Calu3 (cell line): ENCODE results near the gene CERS4. TPM values are rescaled to one million over a fixed set of nuclear protein-coding genes. Genes with fewer than 3 reads are reported as not detected.
"Not testable (repeated sequence)": the region's sequence is repeated elsewhere in the genome, so short reads cannot be mapped to it uniquely, and the experiment has no call there.

Experiments
- BruUV-seq: library from RNA; stranded (reverse); fragments of 400-500 nt; replicated peaks from 2 replicates; lab custom pipeline; 2021; lab: Mats Ljungman, UMichigan
- CTCF ChIA-PET: fragments of 300-600 bp; sonication (Branson Sonifier 250); formaldehyde crosslinking; loops from one replicate; lab custom pipeline; 2022; ENCODE audit warnings: antibody characterized with exemption; lab: Charles Lee
- DNase-seq: peaks from one replicate; pipeline ENCODE4 v3.0.0; 2022
- H3K27ac Mint-ChIP-seq: one replicate; pipeline ENCODE4 v1.8.0; 2022; ENCODE audit warnings: mixed read lengths; ENCODE audit not compliant: unreplicated experiment
- H3K27me3 Mint-ChIP-seq: one replicate; pipeline ENCODE4 v1.8.0; 2022; ENCODE audit warnings: mixed read lengths; ENCODE audit not compliant: unreplicated experiment
- H3K36me3 Mint-ChIP-seq: one replicate; pipeline ENCODE4 v1.8.0; 2022; ENCODE audit warnings: mild to moderate bottlenecking, moderate library complexity, mixed read lengths; ENCODE audit not compliant: insufficient read depth, unreplicated experiment
- H3K4me1 Mint-ChIP-seq: one replicate; pipeline ENCODE4 v1.8.0; 2022; ENCODE audit warnings: mild to moderate bottlenecking, low read depth, mixed read lengths; ENCODE audit not compliant: unreplicated experiment
- H3K4me3 Mint-ChIP-seq: one replicate; pipeline ENCODE4 v1.8.0; 2022; ENCODE audit warnings: mild to moderate bottlenecking, low read depth, moderate library complexity, mixed read lengths; ENCODE audit not compliant: unreplicated experiment
- H3K9me3 Mint-ChIP-seq: one replicate; pipeline ENCODE4 v1.8.0; 2022; ENCODE audit warnings: low read depth, mixed read lengths; ENCODE audit not compliant: unreplicated experiment
- intact Hi-C: fragments of 100-400 bp; cut with micrococcal nuclease; formaldehyde crosslinking; loops from one replicate; pipeline ENCODE4 v1.10.0; 2022; ENCODE audit not compliant: unreplicated experiment
- total RNA-seq: library from RNA; stranded (reverse); gene quantifications from 2 replicates; pipeline ENCODE4 v1.2.3, GENCODE V29; 2022
- TF ChIP-seq, protein P1 (sequence below): fragments of 200-600 bp; IDR thresholded peaks from one replicate; pipeline ENCODE4 v1.8.0; 2022; ENCODE audit warnings: antibody characterized with exemption; ENCODE audit not compliant: unreplicated experiment

Gene CERS4
- total RNA-seq, 1 experiment from 2014 or later, result 13.4 TPM

GRCh38 chr19:8185343-8186068 lies 23.7 kb upstream of the CERS4 start:
- CTCF ChIA-PET, result interaction anchor here (0.7 kb wide), 1 partner anchor 488 kb away, joined by 3 read pairs; no protein-coding TSS in a partner anchor
- Mint-ChIP-seq H3K4me3 (no peak overlapping the region), H3K4me1 (no peaks in the 10 kb centered on the region), H3K36me3 (no peaks in the 10 kb centered on the region), H3K27ac (no peak overlapping the region), H3K9me3 (no peaks in the 10 kb centered on the region), H3K27me3 (no peaks in the 10 kb centered on the region)
- no peak for DNase-seq
- intact Hi-C loops, result no loop called here
- no TSS peak for BruUV-seq
- TF ChIP-seq, protein P1, sequence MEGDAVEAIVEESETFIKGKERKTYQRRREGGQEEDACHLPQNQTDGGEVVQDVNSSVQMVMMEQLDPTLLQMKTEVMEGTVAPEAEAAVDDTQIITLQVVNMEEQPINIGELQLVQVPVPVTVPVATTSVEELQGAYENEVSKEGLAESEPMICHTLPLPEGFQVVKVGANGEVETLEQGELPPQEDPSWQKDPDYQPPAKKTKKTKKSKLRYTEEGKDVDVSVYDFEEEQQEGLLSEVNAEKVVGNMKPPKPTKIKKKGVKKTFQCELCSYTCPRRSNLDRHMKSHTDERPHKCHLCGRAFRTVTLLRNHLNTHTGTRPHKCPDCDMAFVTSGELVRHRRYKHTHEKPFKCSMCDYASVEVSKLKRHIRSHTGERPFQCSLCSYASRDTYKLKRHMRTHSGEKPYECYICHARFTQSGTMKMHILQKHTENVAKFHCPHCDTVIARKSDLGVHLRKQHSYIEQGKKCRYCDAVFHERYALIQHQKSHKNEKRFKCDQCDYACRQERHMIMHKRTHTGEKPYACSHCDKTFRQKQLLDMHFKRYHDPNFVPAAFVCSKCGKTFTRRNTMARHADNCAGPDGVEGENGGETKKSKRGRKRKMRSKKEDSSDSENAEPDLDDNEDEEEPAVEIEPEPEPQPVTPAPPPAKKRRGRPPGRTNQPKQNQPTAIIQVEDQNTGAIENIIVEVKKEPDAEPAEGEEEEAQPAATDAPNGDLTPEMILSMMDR, result no peak

GRCh38 chr19:8192221-8192820 lies 16.8 kb upstream of the CERS4 start:
- H3K4me3 Mint-ChIP-seq, result no peak overlapping the region
- H3K27me3 Mint-ChIP-seq, result peaks cover 36% of the 10 kb centered on the region
- no peak overlapping the region for H3K27ac Mint-ChIP-seq
- H3K4me1 Mint-ChIP-seq, result no peaks in the 10 kb centered on the region
- intact Hi-C loops, result no loop called here
- DNase-seq, result no peak
- no TSS peak for BruUV-seq
- H3K9me3 Mint-ChIP-seq, result no peaks in the 10 kb centered on the region
- CTCF ChIA-PET, result no interaction called here
- H3K36me3 Mint-ChIP-seq, result peaks cover 5% of the 10 kb centered on the region
- TF ChIP-seq, protein P1, result no peak

DNA sequence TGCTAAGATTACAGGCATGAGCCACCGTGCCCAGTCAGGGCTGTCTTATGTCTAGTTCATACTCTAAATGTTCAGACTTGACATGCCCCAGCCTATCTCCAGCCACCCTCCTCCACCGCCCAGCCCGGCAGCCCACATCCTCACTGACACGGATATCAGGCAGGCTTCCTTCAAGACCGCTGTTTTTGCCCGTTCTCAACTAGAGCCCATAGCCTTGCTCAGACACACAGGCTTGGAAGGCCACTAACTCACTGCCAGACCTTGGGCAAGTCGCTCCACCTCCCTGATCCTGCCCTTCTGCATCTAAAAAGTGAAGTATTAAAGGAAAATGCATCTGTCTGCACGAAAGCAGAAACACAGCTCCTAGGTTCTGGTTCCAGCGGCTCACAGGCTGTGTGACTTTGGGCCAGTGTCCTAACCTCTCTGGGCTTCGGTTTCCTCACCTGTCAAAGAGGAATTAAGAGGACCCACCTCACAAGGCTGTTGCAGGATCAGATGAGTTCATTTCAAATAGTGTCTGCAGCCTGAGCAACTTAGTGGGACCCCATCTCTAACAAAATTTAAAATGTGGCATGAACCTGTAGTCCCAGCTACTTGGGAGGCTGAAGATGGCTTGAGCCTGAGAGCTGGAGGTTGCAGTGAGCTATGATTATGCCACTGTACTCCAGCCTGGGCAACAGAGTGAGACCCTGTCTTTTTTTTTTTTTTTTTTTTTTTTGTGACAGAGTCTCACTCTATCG lies 14.5 kb upstream of the CERS4 start:
- CTCF ChIA-PET, result no interaction called here
- Mint-ChIP-seq H3K4me3 (no peak overlapping the region), H3K27ac (no peak overlapping the region), H3K36me3 (peaks cover 5% of the 10 kb centered on the region), H3K27me3 (peaks cover 36% of the 10 kb centered on the region), H3K9me3 (no peaks in the 10 kb centered on the region), H3K4me1 (no peaks in the 10 kb centered on the region)
- DNase-seq, result no peak
- intact Hi-C loops, result no loop called here
- TF ChIP-seq, protein P1, result no peak
- BruUV-seq, result no TSS peak

DNA sequence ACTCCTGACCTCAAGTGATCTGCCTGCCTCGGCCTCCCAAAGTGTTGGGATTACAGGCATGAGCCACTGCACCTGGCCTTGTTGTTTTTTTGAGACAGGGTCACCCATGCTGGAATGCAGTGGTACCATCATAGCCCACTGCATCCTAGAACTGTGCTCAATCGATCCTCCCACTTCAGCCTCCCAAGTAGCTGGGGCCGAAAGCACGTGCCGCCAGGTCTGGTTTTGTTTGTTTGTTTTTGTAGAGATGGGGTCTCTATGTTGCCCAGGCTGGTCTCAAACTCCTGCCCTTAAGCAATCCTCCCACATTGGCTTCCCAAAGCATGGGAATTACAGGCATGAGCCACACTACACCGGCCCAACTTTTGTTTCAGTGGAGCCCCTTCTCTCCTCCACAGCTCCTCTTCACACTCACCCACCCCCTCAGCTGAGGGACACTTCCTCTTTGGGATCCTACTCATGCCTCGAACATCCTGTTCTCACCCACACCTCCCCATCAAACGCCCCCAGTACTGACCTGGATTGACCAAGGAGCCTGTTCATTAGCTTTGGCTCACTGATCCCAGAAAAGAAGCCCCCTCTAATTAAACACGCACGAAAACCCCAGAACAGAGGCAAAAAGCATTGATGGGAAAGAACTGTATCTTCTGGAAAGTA lies 12.8 kb upstream of the CERS4 start:
- no TSS peak for BruUV-seq
- TF ChIP-seq, protein P1, result no peak
- DNase-seq, result no peak
- no peak overlapping the region for H3K4me3 Mint-ChIP-seq
- no peaks in the 10 kb centered on the region for H3K9me3 Mint-ChIP-seq
- CTCF ChIA-PET, result no interaction called here
- no peaks in the 10 kb centered on the region for H3K4me1 Mint-ChIP-seq
- intact Hi-C loops, result no loop called here
- peaks cover 37% of the 10 kb centered on the region for H3K27me3 Mint-ChIP-seq
- peaks cover 5% of the 10 kb centered on the region for H3K36me3 Mint-ChIP-seq
- no peak overlapping the region for H3K27ac Mint-ChIP-seq

DNA sequence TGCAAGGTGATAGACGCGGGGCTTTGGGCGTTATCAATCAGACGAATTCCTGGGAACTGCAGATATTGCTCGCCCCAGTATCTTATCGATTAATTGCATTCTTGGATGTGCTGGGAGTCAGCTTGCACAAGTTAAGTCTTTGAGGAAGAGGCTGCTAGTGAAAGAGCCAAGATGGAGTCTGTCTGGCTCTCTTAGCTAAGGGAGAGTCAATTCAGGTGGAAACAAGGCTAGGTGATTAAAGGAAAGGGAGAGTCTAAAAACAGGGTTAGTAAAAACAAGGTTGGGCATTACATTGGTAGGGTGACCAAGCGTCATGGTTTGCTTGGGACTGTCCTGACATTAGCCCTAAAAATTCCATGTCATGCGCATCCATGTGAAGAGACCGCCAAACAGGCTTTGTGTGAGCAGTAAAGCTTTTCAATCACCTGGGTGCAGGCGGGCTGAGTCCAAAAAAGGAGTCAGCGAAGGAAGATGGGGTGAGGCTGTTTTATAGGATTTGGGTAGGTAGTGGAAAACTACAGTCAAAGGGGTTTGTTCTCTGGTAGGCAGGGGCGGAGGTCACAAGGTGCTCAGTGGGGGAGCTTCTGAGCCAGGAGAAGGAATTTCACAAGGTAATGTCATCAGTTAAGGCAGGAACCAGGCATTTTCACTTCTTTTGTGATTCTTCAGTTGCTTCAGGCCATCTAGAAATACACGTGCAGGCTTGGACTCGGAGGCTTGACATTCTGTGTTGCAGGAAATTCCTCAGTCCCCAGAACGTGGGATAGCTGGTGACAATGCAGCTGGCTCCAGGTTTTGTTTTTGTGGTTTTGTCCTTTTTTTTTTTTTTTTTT lies 5.7 kb upstream of the CERS4 start:
- H3K36me3 Mint-ChIP-seq, BruUV-seq, intact Hi-C loops, H3K27ac Mint-ChIP-seq, DNase-seq, H3K4me3 Mint-ChIP-seq, H3K9me3 Mint-ChIP-seq, H3K4me1 Mint-ChIP-seq: not testable (repeated sequence)
- CTCF ChIA-PET, result interaction anchor here (0.7 kb wide), 1 partner anchor 48 kb away, joined by 4 read pairs; no protein-coding TSS in a partner anchor
- H3K27me3 Mint-ChIP-seq, result peaks cover 26% of the 10 kb centered on the region
